Immature natural killer cell (primary cell): Measurements from ENCODE around the gene OR6F1. TPM values are rescaled to one million over a fixed set of nuclear protein-coding genes. Genes with fewer than 3 reads are reported as not detected.

Source experiments
- DNase-seq, 3 donors: peaks; one replicate each; pipeline ENCODE4 v3.0.0; 2022; ENCODE audit warnings: mixed read lengths in 1 of 3
- H3K27ac Mint-ChIP-seq, 6 donors: one replicate each; pipeline ENCODE4 v1.8.0; 2020; ENCODE audit warnings: mixed read lengths in 6 of 6, mild to moderate bottlenecking in 5 of 6, inconsistent platforms in 4 of 6, moderate library complexity in 3 of 6
- H3K27me3 Mint-ChIP-seq, 3 donors: one replicate each; pipeline ENCODE4 v1.8.0; 2020 to 2021; ENCODE audit warnings: low read depth in 3 of 3, mild to moderate bottlenecking in 3 of 3, mixed read lengths in 3 of 3, moderate library complexity in 3 of 3, inconsistent platforms in 1 of 3
- H3K36me3 Mint-ChIP-seq, 3 donors: one replicate each; pipeline ENCODE4 v1.8.0; 2020; ENCODE audit warnings: mixed read lengths in 3 of 3, inconsistent platforms in 2 of 3, mild to moderate bottlenecking in 2 of 3
- H3K4me1 Mint-ChIP-seq, 2 donors: one replicate each; pipeline ENCODE4 v1.8.0; 2020; ENCODE audit warnings: inconsistent platforms in 2 of 2, mild to moderate bottlenecking in 2 of 2, mixed read lengths in 2 of 2, moderate library complexity in 1 of 2
- H3K4me3 Mint-ChIP-seq, 5 donors: one replicate each; pipeline ENCODE4 v1.8.0; 2020; ENCODE audit warnings: mild to moderate bottlenecking in 5 of 5, mixed read lengths in 5 of 5, inconsistent platforms in 3 of 5, moderate library complexity in 3 of 5
- H3K9me3 Mint-ChIP-seq, 6 donors: one replicate each; pipeline ENCODE4 v1.8.0; 2020; ENCODE audit warnings: mild to moderate bottlenecking in 6 of 6, mixed read lengths in 6 of 6, inconsistent platforms in 4 of 6, moderate library complexity in 3 of 6
- polyA plus RNA-seq, 3 donors: library from polyadenylated mRNA; unstranded; fragments of 300-500 nt; fragmentation: Illumina TruSeq; gene quantifications; one replicate each; pipeline ENCODE4 v1.2.3, GENCODE V29; 2021

OR6F1 gene
- polyA plus RNA-seq, 3 donors from 2014 or later: not detected

DNA sequence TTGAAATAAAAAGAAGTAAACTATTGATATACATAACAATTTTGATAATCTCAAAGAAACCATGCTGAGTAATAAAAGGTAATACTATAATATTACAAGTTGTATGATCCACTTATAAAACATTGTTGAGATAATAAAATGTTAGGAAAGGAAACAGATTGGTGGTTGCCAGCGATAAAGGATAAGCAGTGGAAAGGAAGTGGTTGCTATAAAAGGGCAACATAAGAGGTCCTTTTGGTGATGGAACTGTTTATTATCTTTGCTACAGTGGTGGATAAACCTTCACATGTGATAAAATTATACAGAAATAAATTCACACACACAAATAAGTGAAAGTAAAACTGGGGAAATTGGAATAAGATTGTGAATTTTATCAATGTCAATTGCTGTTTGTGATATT lies 15.1 kb downstream of the OR6F1 start:
- no peak overlapping the region for H3K27ac Mint-ChIP-seq
- peaks cover 0 to 4% of the 10 kb centered on the region in 2 donors for H3K4me1 Mint-ChIP-seq
- no peak for DNase-seq
- H3K9me3 Mint-ChIP-seq: peaks cover 0 to 9% (median 3%) of the 10 kb centered on the region in 6 donors
- peaks cover 0 to 2% (median 1%) of the 10 kb centered on the region in 3 donors for H3K27me3 Mint-ChIP-seq
- peaks cover 0 to under 1% (median 0%) of the 10 kb centered on the region in 3 donors for H3K36me3 Mint-ChIP-seq
- H3K4me3 Mint-ChIP-seq: no peak overlapping the region

DNA sequence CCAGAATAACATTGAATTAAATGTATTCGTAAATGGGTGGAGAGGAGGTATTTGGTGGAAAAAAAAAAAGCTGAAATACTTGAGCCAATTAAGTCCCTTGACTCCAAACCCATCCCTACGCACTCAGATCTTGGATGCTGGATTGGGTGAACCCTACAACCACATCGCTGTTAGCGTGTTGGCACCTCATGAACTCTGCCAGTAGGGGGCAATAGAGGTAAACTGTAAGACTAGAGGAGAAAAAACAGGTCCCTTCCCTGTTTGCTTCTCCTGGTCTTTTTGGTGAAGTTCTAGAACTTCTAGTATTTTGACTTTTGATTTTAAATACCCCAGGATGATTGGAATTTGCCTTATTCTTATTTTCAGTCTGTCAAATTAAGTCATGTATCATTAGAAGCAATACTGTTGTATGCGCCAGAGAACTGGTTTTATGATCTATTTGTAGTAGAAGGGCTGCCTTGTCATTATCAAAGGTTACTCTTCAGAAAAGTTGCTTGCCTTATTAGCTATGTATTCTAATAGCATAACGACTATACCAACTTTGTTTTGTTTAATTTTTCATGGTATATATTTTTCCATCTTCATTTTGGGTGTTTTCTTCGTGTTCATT lies 35.1 kb downstream of the OR6F1 start:
- Mint-ChIP-seq H3K4me3 (no peak overlapping the region), H3K27me3 (peaks cover 0 to 2% (median 2%) of the 10 kb centered on the region in 3 donors), H3K4me1 (no peaks in the 10 kb centered on the region), H3K9me3 (no peaks in the 10 kb centered on the region), H3K27ac (no peak overlapping the region), H3K36me3 (no peaks in the 10 kb centered on the region)
- peak in 2 of 3 donors; percentile 2 to 10 for DNase-seq

DNA sequence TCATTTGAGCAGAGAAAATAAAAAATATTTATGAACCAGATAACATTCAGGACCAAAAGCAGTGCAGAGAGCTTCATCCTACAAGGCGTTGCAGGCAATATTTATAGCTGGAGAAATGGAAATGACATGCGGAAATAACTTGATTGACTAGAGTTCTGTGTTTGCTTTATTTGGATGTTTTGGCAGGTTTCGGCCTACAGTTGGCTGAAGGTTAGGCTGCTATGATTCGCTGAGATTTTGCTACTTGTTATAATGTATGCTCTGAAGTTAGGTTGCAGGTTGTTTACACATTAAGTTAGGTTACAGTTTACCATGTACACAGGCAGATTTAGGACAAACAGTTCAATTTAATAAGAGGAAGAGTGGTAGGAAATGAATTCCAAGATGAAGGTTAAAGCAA lies 36.3 kb downstream of the OR6F1 start:
- Mint-ChIP-seq H3K4me3 (no peak overlapping the region), H3K9me3 (no peaks in the 10 kb centered on the region), H3K27ac (no peak overlapping the region), H3K36me3 (no peaks in the 10 kb centered on the region), H3K4me1 (no peaks in the 10 kb centered on the region), H3K27me3 (peaks cover 0 to 2% (median under 1%) of the 10 kb centered on the region in 3 donors)
- DNase-seq: no peak

DNA sequence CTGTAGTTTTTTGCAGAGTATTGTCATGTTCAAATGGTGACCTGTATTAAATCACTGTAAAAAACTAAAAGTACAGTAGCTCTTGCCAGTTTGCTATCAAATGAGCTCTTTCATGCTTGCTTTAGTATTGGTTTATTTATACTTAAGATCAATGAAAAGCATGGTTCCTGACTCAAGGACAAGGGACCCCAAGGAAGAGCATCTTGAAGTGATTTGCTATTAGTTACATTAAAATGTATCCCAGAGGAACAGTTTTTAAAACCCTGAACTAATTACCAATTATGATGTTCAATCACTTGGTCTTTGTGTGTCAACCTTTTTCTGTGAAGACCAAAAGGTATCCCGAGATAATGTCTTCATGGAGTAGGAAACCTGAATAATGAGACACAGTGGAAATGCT lies 36.8 kb downstream of the OR6F1 start, which contains the start of gene OR13G1:
Gene OR13G1, minus strand, starts transcription at position 101 of the 400 bp plus-strand sequence. CDS start 6,698 bp downstream, outside the sequence.
- H3K27me3 Mint-ChIP-seq: peaks cover 0 to 2% (median 0%) of the 10 kb centered on the region in 3 donors
- H3K4me1 Mint-ChIP-seq: no peaks in the 10 kb centered on the region
- no peak within 1 kb of the TSS for H3K27ac Mint-ChIP-seq
- no peak for DNase-seq
- H3K4me3 Mint-ChIP-seq: no peak within 1 kb of the TSS
- no peaks in the 10 kb centered on the region for H3K9me3 Mint-ChIP-seq
- no peaks in the 10 kb centered on the region for H3K36me3 Mint-ChIP-seq

DNA sequence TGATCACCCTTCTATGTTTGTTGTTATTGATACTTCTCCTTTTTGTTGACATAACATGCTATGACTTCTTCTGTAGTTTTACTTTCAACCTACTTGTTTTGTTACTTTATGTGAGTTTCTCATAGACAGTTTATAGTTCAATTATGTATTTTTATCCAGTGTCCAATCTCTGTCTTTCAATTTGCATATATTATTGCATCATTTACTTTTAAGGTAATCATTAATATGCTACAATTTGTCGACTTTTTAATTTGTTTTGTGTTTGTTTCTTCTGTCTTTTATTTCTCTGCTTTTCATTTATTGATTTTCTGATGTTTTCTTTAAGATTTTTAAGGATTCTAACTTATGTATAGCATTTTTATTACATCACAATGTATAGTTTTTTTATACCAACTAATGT lies 47.2 kb downstream of the OR6F1 start:
- H3K36me3 Mint-ChIP-seq: peaks cover 0 to 5% (median 0%) of the 10 kb centered on the region in 3 donors
- peaks cover 0 to 2% (median 0%) of the 10 kb centered on the region in 3 donors for H3K27me3 Mint-ChIP-seq
- H3K4me1 Mint-ChIP-seq: no peaks in the 10 kb centered on the region
- H3K4me3 Mint-ChIP-seq: no peak overlapping the region
- no peak overlapping the region for H3K27ac Mint-ChIP-seq
- DNase-seq: no peak
- H3K9me3 Mint-ChIP-seq: peaks cover 2 to 6% (median 4%) of the 10 kb centered on the region in 6 donors

Other genes with a start within 250 kb of the OR6F1 start
- gene OR2C3, start 180.2 kb downstream of the OR6F1 start, polyA plus RNA-seq: not detected
- gene GCSAML, start 167.5 kb downstream of the OR6F1 start, polyA plus RNA-seq: under 1 TPM in 2 of 3 donors, not detected in 1; 0.07 to 0.32 TPM
- gene OR2G2, start 128.3 kb downstream of the OR6F1 start, polyA plus RNA-seq: not detected
- not detected for gene OR2G3, start 111.1 kb downstream of the OR6F1 start, polyA plus RNA-seq
- gene OR13G1, start 36.9 kb downstream of the OR6F1 start, polyA plus RNA-seq: not detected
- not detected for gene OR14K1, start 22.0 kb upstream of the OR6F1 start, polyA plus RNA-seq
- gene OR14A2, start 31.5 kb upstream of the OR6F1 start, polyA plus RNA-seq: not detected
- not detected for gene OR1C1, start 43.9 kb upstream of the OR6F1 start, polyA plus RNA-seq
- gene OR14A16, start 107.5 kb upstream of the OR6F1 start, polyA plus RNA-seq: not detected
- gene OR11L1, start 125.2 kb upstream of the OR6F1 start, polyA plus RNA-seq: not detected
- 1 to 10 TPM; 1.1 to 2.3 (median 1.5) TPM for gene TRIM58, start 140.5 kb upstream of the OR6F1 start, polyA plus RNA-seq
- gene OR2W3, start 178.9 kb upstream of the OR6F1 start, polyA plus RNA-seq: under 1 TPM in 2 of 3 donors, not detected in 1; 0.55 to 0.82 TPM
- gene OR2T8, start 203.6 kb upstream of the OR6F1 start, polyA plus RNA-seq: not detected
- not detected for gene OR2AJ1, start 208.2 kb upstream of the OR6F1 start, polyA plus RNA-seq
- not detected for gene OR2L8, start 232.2 kb upstream of the OR6F1 start, polyA plus RNA-seq
- not detected for gene OR2AK2, start 248.6 kb upstream of the OR6F1 start, polyA plus RNA-seq